ENCODE measurements around the gene MRPS31. TPM values are rescaled to one million over a fixed set of nuclear protein-coding genes. Genes with fewer than 3 reads are reported as not detected.

MRPS31 gene
- total RNA-seq, 1 experiment from 2014 or later, result 10.9 TPM

DNA sequence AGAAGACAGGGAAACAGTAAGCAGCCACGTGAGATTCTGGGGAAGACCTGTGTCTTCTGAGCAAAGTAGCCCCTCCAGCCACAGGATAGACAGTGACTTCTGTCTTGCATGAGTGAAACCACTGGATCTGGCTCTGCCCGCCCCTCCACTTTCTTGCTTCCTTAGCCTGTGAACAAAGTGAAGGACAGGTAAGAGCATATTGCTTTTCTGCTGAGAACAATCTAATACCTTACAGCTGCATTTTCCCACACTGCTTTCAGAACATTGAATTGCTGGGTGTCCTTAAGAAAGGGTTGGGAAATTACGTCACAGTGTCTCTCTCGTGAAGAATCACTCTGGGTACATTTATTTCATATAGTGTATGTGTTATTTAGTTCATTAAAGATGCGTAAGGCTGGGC, 29.6 kb upstream of the MRPS31 start:
- Histone ChIP-seq H3K27ac (ENCODE audit: low read length) (no peak overlapping the region), H3K4me1 (ENCODE audit: control insufficient read depth, insufficient read depth, low read length) (no peaks in the 10 kb centered on the region), H3K9me3 (ENCODE audit: control insufficient read depth, insufficient read depth, low read depth, low read length) (no peaks in the 10 kb centered on the region), H3K27me3 (ENCODE audit: control insufficient read depth, insufficient read depth, low read length) (no peaks in the 10 kb centered on the region), H3K4me3 (ENCODE audit: low read depth in 2 of 2, low read length in 2 of 2) (no peak overlapping the region), H3K36me3 (ENCODE audit: control insufficient read depth, insufficient read depth, low read length) (no peaks in the 10 kb centered on the region; the same call in 1 of the 2 replicates)
- BruUV-seq (replicated peaks), result no TSS peak
- in situ Hi-C loops (cut with HindIII; ENCODE audit: low pct_unique_long_range_greater_than_20kb, low sequenced_read_pairs), result no loop called here
- CTCF ChIA-PET, result no interaction called here
- POLR2A ChIA-PET, result interaction anchor here (0.6 kb wide), 1 partner anchor 11 kb away, joined by 3 read pairs; the partner anchor contains the start of gene SLC25A15
- ATAC-seq, result no peak
- no peak for DNase-seq (ENCODE audit: low read depth, low spot score)
- intact Hi-C loops (cut with micrococcal nuclease; ENCODE audit: unreplicated experiment), result no loop called here
- TF ChIP-seq SIN3A (IDR thresholded peaks at IDR 0.05; ENCODE audit: borderline replicate concordance, insufficient read depth, low read depth, low read length) (no peak), POLR2AphosphoS5 (IDR thresholded peaks at IDR 0.05; ENCODE audit: low read depth, low read length) (no peak), TCF7L2 (IDR thresholded peaks at IDR 0.05; ENCODE audit: low read depth, low read length) (no peak)
- TF ChIP-seq, protein P1, sequence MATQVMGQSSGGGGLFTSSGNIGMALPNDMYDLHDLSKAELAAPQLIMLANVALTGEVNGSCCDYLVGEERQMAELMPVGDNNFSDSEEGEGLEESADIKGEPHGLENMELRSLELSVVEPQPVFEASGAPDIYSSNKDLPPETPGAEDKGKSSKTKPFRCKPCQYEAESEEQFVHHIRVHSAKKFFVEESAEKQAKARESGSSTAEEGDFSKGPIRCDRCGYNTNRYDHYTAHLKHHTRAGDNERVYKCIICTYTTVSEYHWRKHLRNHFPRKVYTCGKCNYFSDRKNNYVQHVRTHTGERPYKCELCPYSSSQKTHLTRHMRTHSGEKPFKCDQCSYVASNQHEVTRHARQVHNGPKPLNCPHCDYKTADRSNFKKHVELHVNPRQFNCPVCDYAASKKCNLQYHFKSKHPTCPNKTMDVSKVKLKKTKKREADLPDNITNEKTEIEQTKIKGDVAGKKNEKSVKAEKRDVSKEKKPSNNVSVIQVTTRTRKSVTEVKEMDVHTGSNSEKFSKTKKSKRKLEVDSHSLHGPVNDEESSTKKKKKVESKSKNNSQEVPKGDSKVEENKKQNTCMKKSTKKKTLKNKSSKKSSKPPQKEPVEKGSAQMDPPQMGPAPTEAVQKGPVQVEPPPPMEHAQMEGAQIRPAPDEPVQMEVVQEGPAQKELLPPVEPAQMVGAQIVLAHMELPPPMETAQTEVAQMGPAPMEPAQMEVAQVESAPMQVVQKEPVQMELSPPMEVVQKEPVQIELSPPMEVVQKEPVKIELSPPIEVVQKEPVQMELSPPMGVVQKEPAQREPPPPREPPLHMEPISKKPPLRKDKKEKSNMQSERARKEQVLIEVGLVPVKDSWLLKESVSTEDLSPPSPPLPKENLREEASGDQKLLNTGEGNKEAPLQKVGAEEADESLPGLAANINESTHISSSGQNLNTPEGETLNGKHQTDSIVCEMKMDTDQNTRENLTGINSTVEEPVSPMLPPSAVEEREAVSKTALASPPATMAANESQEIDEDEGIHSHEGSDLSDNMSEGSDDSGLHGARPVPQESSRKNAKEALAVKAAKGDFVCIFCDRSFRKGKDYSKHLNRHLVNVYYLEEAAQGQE (IDR thresholded peaks at IDR 0.05; ENCODE audit: insufficient read depth in 1 of 2, low read depth in 2 of 2, low read length in 1 of 2), result no peak
- TF ChIP-seq, protein P2, sequence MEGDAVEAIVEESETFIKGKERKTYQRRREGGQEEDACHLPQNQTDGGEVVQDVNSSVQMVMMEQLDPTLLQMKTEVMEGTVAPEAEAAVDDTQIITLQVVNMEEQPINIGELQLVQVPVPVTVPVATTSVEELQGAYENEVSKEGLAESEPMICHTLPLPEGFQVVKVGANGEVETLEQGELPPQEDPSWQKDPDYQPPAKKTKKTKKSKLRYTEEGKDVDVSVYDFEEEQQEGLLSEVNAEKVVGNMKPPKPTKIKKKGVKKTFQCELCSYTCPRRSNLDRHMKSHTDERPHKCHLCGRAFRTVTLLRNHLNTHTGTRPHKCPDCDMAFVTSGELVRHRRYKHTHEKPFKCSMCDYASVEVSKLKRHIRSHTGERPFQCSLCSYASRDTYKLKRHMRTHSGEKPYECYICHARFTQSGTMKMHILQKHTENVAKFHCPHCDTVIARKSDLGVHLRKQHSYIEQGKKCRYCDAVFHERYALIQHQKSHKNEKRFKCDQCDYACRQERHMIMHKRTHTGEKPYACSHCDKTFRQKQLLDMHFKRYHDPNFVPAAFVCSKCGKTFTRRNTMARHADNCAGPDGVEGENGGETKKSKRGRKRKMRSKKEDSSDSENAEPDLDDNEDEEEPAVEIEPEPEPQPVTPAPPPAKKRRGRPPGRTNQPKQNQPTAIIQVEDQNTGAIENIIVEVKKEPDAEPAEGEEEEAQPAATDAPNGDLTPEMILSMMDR (IDR thresholded peaks at IDR 0.05), result no peak

DNA sequence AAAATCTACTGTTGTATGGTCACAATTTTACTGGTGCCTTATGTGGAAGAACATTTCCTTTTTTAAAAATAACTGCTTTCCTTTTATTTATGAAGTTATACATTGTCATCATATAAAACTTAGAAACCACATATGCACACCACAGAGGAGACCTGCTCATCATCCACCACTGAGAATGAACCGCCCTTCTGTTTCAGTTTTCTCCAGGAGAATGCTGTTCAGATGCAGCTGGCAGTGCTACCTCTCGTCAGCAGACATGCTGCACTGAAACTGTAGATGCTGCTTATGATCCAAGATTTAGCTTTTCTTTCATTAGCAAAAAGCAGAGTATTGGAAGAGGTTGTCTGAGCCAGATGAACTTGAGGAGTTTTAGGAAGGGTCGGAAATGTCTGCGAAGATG, 28.5 kb upstream of the MRPS31 start:
- no TSS peak for BruUV-seq (replicated peaks)
- Histone ChIP-seq H3K27me3 (ENCODE audit: control insufficient read depth, insufficient read depth, low read length) (no peaks in the 10 kb centered on the region), H3K4me3 (ENCODE audit: low read depth in 2 of 2, low read length in 2 of 2) (no peak overlapping the region), H3K27ac (ENCODE audit: low read length) (no peak overlapping the region), H3K9me3 (ENCODE audit: control insufficient read depth, insufficient read depth, low read depth, low read length) (no peaks in the 10 kb centered on the region), H3K36me3 (ENCODE audit: control insufficient read depth, insufficient read depth, low read length) (no peaks in the 10 kb centered on the region; the same call in 1 of the 2 replicates), H3K4me1 (ENCODE audit: control insufficient read depth, insufficient read depth, low read length) (no peaks in the 10 kb centered on the region)
- no peak for DNase-seq (ENCODE audit: low read depth, low spot score)
- TF ChIP-seq, protein P1 (IDR thresholded peaks at IDR 0.05; ENCODE audit: insufficient read depth in 1 of 2, low read depth in 2 of 2, low read length in 1 of 2), result no peak
- TF ChIP-seq, protein P2 (IDR thresholded peaks at IDR 0.05), result no peak
- TF ChIP-seq POLR2AphosphoS5 (IDR thresholded peaks at IDR 0.05; ENCODE audit: low read depth, low read length), result no peak
- no peak for TF ChIP-seq SIN3A (IDR thresholded peaks at IDR 0.05; ENCODE audit: borderline replicate concordance, insufficient read depth, low read depth, low read length)
- TF ChIP-seq TCF7L2 (IDR thresholded peaks at IDR 0.05; ENCODE audit: low read depth, low read length), result no peak
- POLR2A ChIA-PET, result no interaction called here
- in situ Hi-C loops (cut with HindIII; ENCODE audit: low pct_unique_long_range_greater_than_20kb, low sequenced_read_pairs), result no loop called here
- no peak for ATAC-seq
- intact Hi-C loops (cut with micrococcal nuclease; ENCODE audit: unreplicated experiment), result no loop called here
- CTCF ChIA-PET, result no interaction called here

Measured in Panc1 (cell line).